HG03159 (cell line): ENCODE results near the gene CDC42EP2.

Experiments
- ATAC-seq: cut with Tn5 transposase; IDR thresholded peaks from one replicate; pipeline ENCODE4 v1.9.1; 2021; ENCODE audit warnings: mild to moderate bottlenecking, moderate library complexity; ENCODE audit not compliant: unreplicated experiment

CDC42EP2 gene

GRCh38 chr11:65314501-65315203 is at the start of gene CDC42EP2:
CDC42EP2 (plus strand) TSS chr11:65314866; CDS start chr11:65320899, 6,033 bp downstream.
- ATAC-seq, result peak; percentile 73

DNA sequence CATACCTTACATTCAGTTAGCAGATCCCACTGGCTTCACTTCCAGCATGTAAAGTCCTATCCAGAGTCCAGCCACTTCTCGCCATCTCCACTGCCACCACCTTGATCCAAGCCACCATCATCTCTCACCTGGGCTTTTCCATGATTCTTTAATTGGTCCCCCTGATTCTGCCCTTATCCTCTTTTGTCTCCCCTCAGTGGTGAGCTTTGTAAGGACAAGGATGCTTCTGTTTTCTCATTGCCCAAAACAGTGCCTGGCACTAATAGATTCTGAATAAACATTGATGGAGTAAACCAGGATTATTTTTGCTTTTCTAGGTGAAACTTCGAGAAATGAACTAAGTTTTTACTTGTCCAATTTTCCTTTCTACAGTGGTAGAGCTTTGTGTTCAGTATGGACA is 48.5 kb upstream of the CDC42EP2 start:
- no peak for ATAC-seq

- ATAC-seq, result no peak
Measured at GRCh38 chr11:65274735-65275682, 39.7 kb upstream of the CDC42EP2 start.

DNA sequence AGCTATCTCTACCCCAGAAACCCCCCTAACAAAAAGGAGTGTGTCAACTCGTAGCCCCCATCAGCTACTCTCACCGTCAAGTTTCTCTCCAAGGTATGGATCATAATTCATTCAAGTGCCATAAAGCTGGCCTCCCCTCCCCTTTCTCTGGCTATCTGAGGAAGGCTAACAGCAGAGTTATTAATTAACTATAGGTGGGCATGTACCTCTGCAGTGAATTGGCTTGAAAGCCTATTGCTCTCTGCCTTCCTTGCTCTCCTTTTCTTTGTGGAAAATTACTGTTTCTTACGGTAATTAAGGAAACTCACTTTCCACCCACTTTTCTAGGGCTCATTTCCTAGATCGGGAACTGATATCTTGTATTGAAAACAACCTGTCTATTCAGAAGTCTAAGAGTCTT is 38.8 kb upstream of the CDC42EP2 start:
- no peak for ATAC-seq

GRCh38 chr11:65277631-65278277 is 36.9 kb upstream of the CDC42EP2 start:
- no peak for ATAC-seq

DNA sequence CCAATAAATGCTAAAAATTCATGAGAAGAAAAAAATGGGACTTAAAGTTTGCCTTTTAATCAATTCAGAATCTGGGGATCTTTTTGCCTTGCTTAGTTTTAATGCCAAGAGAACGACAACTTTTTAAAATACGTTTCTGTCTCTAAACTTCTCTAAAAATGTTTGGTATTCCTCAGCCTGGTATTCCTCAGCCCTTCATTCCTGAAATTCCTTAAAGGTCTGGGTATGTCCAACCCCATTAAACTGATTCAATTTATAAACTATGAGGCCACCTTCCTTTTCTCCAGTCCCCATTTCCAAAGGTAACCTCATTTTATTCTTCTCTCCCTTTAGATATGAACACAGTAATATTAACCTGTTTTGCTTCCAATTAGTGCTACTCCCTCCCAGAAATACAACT is 36.3 kb upstream of the CDC42EP2 start:
- ATAC-seq, result no peak

DNA sequence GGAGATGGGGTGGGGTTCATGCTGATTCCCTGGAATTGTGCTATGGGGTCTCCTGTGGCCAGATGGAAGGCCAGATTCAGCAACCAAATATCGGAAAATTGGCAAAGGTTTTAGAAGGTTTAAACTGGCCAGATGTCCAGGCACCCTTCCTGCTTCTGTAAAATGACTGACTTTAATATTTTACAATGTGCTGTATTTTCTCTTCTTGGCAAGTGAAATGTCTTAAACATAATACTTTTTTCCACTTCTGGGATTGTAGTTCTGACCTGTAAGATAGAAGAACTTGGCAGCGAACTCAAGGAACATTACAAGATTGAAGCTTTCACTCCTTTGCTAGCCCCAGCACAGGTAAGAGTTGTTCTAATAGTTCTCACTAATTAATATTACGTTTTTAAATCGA is 35.4 kb upstream of the CDC42EP2 start:
- ATAC-seq, result no peak

DNA sequence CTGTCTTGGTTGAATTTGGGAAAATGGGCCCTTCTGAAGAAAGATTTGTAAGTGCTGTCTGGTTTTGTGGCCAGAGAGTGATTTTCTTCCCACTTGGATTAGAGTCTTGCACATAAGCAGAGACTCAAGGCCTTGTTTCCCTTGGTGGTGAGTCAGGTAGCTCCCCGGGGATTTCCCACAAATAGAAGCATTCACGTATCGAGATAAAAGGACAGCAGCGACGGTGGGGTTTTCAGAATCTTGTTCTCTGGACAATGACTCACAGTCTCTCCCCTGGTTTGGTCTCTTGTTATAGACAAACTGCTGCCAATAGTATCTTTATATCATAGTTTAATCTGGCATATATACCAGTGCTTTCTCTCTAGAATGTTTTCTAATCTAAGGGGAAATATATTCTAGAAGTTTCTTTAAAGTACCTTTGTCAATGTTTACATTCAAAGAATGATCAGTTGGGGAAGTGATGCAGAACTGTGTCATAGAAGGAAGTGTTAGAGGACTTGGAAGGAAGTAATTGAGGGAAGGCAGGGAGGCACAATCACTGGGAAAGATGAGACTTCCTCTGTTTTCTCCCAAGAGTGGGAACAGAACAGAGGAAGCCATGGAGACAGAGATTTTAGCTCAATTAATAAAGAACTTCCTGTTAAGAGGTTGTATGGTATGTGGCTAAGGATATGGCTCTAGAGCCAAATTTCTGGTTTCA is 34.8 kb upstream of the CDC42EP2 start:
- no peak for ATAC-seq

- ATAC-seq, result no peak
Measured at GRCh38 chr11:65280646-65281045, 34.0 kb upstream of the CDC42EP2 start.

GRCh38 chr11:65286686-65287085 is 28.0 kb upstream of the CDC42EP2 start:
- no peak for ATAC-seq

GRCh38 chr11:65287601-65288000 is 27.1 kb upstream of the CDC42EP2 start:
- ATAC-seq, result no peak

- no peak for ATAC-seq
Measured at GRCh38 chr11:65288706-65289536, 25.7 kb upstream of the CDC42EP2 start.

- ATAC-seq, result no peak
Measured at GRCh38 chr11:65290448-65291165, 24.1 kb upstream of the CDC42EP2 start.

DNA sequence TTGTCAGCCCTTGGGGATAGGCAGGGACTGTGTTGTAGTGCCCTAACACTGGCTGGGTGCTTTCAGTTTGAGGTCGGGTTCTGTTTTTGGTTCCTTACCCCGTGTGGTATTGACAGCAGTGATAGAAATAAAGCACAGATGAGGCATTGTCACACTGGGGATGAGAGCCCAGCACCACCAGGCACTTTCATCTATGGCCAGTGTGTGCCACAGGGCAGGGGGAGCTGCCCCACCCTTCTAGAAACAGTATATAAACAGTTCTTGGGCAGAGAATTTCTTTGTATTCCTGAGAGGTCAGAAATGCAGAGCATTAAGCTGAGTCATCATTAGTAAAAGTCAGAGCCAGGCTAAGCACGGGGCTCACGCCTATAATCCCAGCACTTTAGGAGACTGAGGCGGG is 23.1 kb upstream of the CDC42EP2 start:
- no peak for ATAC-seq

DNA sequence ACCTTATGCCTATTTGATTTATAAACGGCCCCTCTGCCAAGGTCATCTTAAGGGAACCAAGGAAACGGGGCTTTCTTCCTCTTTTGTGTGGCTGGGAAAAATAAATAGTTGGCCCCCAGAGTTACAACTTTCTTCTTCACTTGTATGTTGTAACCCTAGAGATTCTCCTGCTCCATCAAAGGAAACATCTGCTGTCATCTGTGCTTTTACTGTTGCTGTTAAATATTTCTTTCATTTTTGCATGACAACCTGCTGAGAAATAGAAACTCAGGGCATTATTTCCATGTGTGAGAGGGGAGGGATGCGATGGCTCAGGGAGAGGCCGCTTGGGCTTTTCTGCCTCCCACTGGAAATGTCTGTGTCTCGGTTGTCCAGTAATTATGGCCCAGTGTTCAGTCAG is 21.8 kb upstream of the CDC42EP2 start:
- no peak for ATAC-seq

DNA sequence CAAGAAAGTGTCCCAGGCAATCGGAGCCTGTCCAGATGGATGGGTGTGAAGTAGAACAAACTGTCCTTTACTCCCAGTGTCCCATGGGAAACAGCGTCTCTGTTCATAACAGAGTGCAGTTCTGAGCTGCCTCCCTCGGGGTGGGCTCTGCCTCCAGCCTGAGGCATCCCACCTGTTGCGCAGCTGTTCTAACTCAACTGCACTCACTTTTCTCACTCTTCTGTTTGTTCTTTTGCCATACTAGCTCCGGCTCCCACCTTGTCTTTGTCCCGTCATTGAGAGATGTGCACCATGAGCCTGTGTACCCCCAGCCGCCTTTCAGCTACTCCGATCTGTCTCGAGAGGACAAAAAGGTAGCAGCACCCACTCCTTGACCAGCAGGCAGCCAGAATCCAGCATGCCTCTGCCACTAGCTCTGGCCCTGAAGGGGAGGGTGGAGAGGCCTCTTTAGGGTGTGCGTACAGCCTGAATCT is 20.7 kb upstream of the CDC42EP2 start:
- ATAC-seq, result no peak

DNA sequence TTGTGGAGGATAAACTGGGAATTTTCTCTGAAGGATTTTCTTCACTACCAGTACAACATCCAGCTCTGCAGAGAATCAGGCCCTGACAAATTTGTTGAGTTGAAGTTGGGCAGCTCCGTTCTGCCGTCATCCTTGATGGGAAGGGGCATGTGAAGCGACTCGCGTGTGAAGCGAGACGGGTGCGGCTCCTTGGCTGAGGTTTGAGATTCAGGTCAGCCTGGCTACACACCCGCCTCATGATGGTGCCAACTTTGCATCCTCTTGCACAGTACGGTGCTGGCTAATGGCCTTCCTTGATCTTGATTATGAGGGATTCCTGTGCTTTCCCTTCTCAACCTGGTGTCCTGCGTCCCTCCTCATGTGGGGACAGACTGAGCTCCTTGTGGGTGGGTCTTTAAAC is 19.7 kb upstream of the CDC42EP2 start:
- no peak for ATAC-seq

GRCh38 chr11:65295571-65296341 is 18.9 kb upstream of the CDC42EP2 start:
- no peak for ATAC-seq
